Activated T-cell treated with anti-CD3 and anti-CD28 coated beads, Interleukin-2, amount 50 U/mL, for 72 hours (primary cell): ENCODE results near the gene RBM43. TPM values are rescaled to one million over a fixed set of nuclear protein-coding genes. Genes with fewer than 3 reads are reported as not detected.

ENCODE experiments used
- total RNA-seq, 2 donors: library from RNA; stranded (reverse); gene quantifications; one replicate each; pipeline ENCODE4 v1.2.3, GENCODE V29; 2022

Gene RBM43
- total RNA-seq, 2 donors from 2014 or later = 5.2 to 5.5 TPM

Other genes starting within 250 kb of the RBM43 start
- 10 to 100 TPM; 28.8 to 39.0 TPM for gene NMI, start 27.8 kb upstream of the RBM43 start, total RNA-seq
- not detected for gene TNFAIP6, start 95.7 kb upstream of the RBM43 start, total RNA-seq
- gene RIF1, start 148.0 kb upstream of the RBM43 start, total RNA-seq = 10 to 100 TPM; 50.4 to 58.3 TPM